ENCODE data around the gene SEC31B.
A peak's percentile ranks its signal among the peaks of the same experiment; 100 is the strongest.

SEC31B gene, protein sequence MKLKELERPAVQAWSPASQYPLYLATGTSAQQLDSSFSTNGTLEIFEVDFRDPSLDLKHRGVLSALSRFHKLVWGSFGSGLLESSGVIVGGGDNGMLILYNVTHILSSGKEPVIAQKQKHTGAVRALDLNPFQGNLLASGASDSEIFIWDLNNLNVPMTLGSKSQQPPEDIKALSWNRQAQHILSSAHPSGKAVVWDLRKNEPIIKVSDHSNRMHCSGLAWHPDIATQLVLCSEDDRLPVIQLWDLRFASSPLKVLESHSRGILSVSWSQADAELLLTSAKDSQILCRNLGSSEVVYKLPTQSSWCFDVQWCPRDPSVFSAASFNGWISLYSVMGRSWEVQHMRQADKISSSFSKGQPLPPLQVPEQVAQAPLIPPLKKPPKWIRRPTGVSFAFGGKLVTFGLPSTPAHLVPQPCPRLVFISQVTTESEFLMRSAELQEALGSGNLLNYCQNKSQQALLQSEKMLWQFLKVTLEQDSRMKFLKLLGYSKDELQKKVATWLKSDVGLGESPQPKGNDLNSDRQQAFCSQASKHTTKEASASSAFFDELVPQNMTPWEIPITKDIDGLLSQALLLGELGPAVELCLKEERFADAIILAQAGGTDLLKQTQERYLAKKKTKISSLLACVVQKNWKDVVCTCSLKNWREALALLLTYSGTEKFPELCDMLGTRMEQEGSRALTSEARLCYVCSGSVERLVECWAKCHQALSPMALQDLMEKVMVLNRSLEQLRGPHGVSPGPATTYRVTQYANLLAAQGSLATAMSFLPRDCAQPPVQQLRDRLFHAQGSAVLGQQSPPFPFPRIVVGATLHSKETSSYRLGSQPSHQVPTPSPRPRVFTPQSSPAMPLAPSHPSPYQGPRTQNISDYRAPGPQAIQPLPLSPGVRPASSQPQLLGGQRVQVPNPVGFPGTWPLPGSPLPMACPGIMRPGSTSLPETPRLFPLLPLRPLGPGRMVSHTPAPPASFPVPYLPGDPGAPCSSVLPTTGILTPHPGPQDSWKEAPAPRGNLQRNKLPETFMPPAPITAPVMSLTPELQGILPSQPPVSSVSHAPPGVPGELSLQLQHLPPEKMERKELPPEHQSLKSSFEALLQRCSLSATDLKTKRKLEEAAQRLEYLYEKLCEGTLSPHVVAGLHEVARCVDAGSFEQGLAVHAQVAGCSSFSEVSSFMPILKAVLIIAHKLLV

DNA sequence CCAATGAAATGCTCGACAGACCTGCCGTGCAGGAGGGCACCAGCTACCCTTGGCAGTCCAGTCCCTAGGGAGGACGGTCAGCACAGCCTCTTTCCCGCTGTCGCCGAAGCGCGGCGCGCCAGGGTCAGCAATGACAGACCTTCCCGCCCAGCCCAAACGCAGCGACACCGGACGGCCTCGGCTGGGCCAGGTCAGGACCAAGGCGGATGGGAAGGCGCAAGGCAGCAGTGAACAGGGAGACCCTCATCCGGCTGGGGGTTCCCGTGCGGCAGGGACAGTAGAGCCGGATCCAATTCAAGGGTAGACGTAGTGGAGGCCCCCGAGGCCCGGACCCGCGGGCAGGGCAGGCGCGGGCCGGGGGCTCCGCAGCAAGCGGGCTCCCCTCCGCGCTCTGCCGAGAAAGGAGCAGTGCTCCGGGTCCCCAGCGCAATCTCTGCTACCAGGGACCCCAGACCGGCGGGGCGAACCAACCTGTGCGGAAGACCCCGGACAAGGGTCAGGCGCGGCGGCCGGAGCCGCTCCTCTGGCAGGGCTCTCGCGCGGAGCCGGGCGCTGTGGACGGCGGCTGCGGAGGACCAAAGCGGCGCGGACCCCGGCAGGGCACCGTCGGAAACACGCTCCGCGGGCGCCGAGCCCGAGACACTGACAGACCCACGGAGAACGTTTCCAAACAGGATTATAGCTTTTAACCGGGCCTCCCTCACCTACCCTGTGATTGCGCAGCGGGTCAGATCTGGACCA is at the start of gene SEC31B:
SEC31B (minus strand) TSS at position 551 of the 741 bp plus-strand sequence. CDS start 2,909 bp downstream, outside the sequence.
- Histone ChIP-seq H3K4me3 (ENCODE audit: low read depth, low read length) (no peak within 1 kb of the TSS), H3K36me3 (ENCODE audit: control insufficient read depth in 2 of 2, insufficient read depth in 1 of 2, low read length in 2 of 2) (peaks cover 6 to 36% of the 10 kb centered on the region in 2 experiments; a peak in 2 of 3 replicates), H3K27ac (ENCODE audit: extremely low read depth, low read depth, low read length) (no peak within 1 kb of the TSS), H3K4me1 (ENCODE audit: control insufficient read depth, insufficient read depth, low read length) (no peaks in the 10 kb centered on the region), H3K9me3 (ENCODE audit: control insufficient read depth, insufficient read depth, low read depth, low read length) (no peaks in the 10 kb centered on the region)
- POLR2A ChIA-PET = interaction anchor here (0.6 to 1.6 kb wide), 3 partner anchors 16 to 172 kb away, joined by 3 to 12 read pairs (median 7); partner anchors contain the start of genes HIF1AN and SCD
- CTCF ChIA-PET = interaction anchor here (0.6 to 5.2 kb wide), 44 partner anchors 9 to 508 kb away, joined by 3 to 58 read pairs (median 5); partner anchors contain the start of genes HIF1AN, NDUFB8, PKD2L1 and SCD
- TF ChIP-seq ZBTB26 (tag by site-specific recombination; optimal IDR thresholded peaks at IDR 0.05) (no peak), ZNF501 (tag by site-specific recombination; IDR thresholded peaks at IDR 0.05) (no peak), ZNF510 (tag by site-specific recombination; IDR thresholded peaks at IDR 0.05; ENCODE audit: insufficient replicate concordance) (no peak), ZNF544 (tag by site-specific recombination; IDR thresholded peaks at IDR 0.05) (no peak)
- TF ChIP-seq, protein P1, sequence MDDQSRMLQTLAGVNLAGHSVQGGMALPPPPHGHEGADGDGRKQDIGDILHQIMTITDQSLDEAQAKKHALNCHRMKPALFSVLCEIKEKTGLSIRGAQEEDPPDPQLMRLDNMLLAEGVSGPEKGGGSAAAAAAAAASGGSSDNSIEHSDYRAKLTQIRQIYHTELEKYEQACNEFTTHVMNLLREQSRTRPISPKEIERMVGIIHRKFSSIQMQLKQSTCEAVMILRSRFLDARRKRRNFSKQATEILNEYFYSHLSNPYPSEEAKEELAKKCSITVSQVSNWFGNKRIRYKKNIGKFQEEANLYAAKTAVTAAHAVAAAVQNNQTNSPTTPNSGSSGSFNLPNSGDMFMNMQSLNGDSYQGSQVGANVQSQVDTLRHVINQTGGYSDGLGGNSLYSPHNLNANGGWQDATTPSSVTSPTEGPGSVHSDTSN (CRISPR knock-in tag; IDR thresholded peaks at IDR 0.05) = no peak

DNA sequence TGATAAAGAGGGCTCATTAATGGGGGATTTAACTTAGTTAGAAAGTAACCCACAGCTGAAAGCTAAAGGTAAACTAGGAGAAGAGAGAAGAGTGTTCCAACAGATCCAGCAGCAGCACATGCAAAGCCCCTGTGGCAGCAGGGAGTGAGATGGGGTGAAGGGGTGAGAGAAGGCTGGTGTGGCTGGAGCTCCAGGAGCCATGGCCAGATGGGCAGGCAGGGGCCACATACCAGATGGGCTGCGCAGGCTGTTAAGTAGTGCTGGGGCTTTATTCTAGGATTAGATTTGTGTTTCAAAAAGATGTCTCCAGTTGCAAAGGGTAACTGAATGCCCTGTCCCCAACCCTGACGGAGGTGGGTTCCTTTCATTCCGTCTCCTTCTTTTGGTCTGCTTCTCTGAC is 49.3 kb upstream of the SEC31B start:
- H3K4me3 ChIP-seq (ENCODE audit: low read depth, low read length) = no peak overlapping the region
- TF ChIP-seq GLI4 (tag by site-specific recombination; IDR thresholded peaks at IDR 0.05) (no peak), ZBTB44 (tag by site-specific recombination; IDR thresholded peaks at IDR 0.05) (no peak), ZNF623 (tag by site-specific recombination; IDR thresholded peaks at IDR 0.05) (peak; percentile 89), ZNF416 (tag by site-specific recombination; IDR thresholded peaks at IDR 0.05) (no peak)
- no peaks in the 10 kb centered on the region for H3K4me1 ChIP-seq (ENCODE audit: control insufficient read depth, insufficient read depth, low read length)
- ChIA-PET CTCF (interaction anchor here (0.5 to 3.7 kb wide), 17 partner anchors 8 to 535 kb away, joined by 3 to 38 read pairs (median 4); no protein-coding TSS in a partner anchor), POLR2A (no interaction called here)
- H3K27ac ChIP-seq (ENCODE audit: extremely low read depth, low read depth, low read length) = no peak overlapping the region
- H3K9me3 ChIP-seq (ENCODE audit: control insufficient read depth, insufficient read depth, low read depth, low read length) = no peaks in the 10 kb centered on the region
- no peaks in the 10 kb centered on the region for H3K36me3 ChIP-seq (ENCODE audit: control insufficient read depth in 2 of 2, insufficient read depth in 1 of 2, low read length in 2 of 2)

- H3K27ac ChIP-seq (ENCODE audit: extremely low read depth, low read depth, low read length) = no peak overlapping the region
- no peak for TF ChIP-seq ZBTB1 (tag by site-specific recombination; IDR thresholded peaks at IDR 0.05)
- no peak for TF ChIP-seq OVOL3 (tag by site-specific recombination; IDR thresholded peaks at IDR 0.05)
- H3K4me1 ChIP-seq (ENCODE audit: control insufficient read depth, insufficient read depth, low read length) = no peaks in the 10 kb centered on the region
- H3K9me3 ChIP-seq (ENCODE audit: control insufficient read depth, insufficient read depth, low read depth, low read length) = no peaks in the 10 kb centered on the region
- ChIA-PET POLR2A (interaction anchor here (0.6 kb wide), 1 partner anchor 25 kb away, joined by 3 read pairs; no protein-coding TSS in a partner anchor), CTCF (interaction anchor here (0.6 to 3.7 kb wide), 11 partner anchors 12 to 472 kb away, joined by 3 to 38 read pairs (median 4); no protein-coding TSS in a partner anchor)
- H3K4me3 ChIP-seq (ENCODE audit: low read depth, low read length) = no peak overlapping the region
- H3K36me3 ChIP-seq (ENCODE audit: control insufficient read depth in 2 of 2, insufficient read depth in 1 of 2, low read length in 2 of 2) = no peaks in the 10 kb centered on the region
Measured at GRCh38 chr10:100567826-100568225, 48.2 kb upstream of the SEC31B start.

All from HEK293 (cell line).